Motor neuron (in vitro differentiated cells): Measurements from ENCODE around the gene HOXC9. TPM values are rescaled to one million over a fixed set of nuclear protein-coding genes. Genes with fewer than 3 reads are reported as not detected.
A peak's percentile ranks its signal among the peaks of the same experiment; 100 is the strongest.

Source experiments
- ATAC-seq, 8 experiments: fragments of 200-7000 bp; cut with Tn5 transposase; replicated peaks in 6 of 8; 2 replicates each; pipeline ENCODE4 v1.8.0; 2021; ENCODE audit warnings: mild to moderate bottlenecking in 8 of 8, moderate library complexity in 8 of 8
- H3K27ac ChIP-seq, 2 donors: fragments of 250-450 bp; sonication (Bioruptor Pico); 2 replicates each; pipeline ENCODE4 v1.9.0; 2021; ENCODE audit warnings: antibody characterized with exemption in 2 of 2, mild to moderate bottlenecking in 2 of 2, moderate library complexity in 1 of 2
- H3K4me1 ChIP-seq, 2 donors: fragments of 250-450 bp; sonication (Bioruptor Pico); replicated peaks in 1 of 2; 2 replicates each; pipeline ENCODE4 v1.6.1; 2021; ENCODE audit warnings: antibody characterized with exemption in 2 of 2, mild to moderate bottlenecking in 2 of 2, moderate library complexity in 1 of 2
- H3K4me3 ChIP-seq, 5 donors: fragments of 250-450 bp; sonication (Bioruptor Pico); 2 replicates each; pipeline ENCODE4 v1.9.0; 2021; ENCODE audit warnings: antibody characterized with exemption in 5 of 5, mild to moderate bottlenecking in 5 of 5, moderate library complexity in 4 of 5
- WGBS, 10 experiments: fragments of 450-650 bp; shearing (Covaris generic); methylation state at CpG; one replicate each; pipeline ENCODE4 v1.0.0; 2022; 5-methylcytosine and 5-hydroxymethylcytosine counted together
- in situ Hi-C, 9 experiments: fragments of 400-800 bp; cut with MboI; loops; one replicate each; pipeline ENCODE4 v1.15.0; 2021; ENCODE audit warnings: low sequenced_read_pairs in 9 of 9, low pct_unique_long_range_greater_than_20kb in 2 of 9; ENCODE audit not compliant: unreplicated experiment in 9 of 9
- total RNA-seq, 8 experiments: library from RNA; unstranded; fragments of 300-600 nt; gene quantifications; 2 replicates each; pipeline versions ENCODE4 v1.2.3 to v1.2.4, GENCODE V29; 2022

HOXC9 gene
- total RNA-seq, 8 experiments from 2014 or later = 1.2 to 21.2 (median 2.3) TPM

DNA sequence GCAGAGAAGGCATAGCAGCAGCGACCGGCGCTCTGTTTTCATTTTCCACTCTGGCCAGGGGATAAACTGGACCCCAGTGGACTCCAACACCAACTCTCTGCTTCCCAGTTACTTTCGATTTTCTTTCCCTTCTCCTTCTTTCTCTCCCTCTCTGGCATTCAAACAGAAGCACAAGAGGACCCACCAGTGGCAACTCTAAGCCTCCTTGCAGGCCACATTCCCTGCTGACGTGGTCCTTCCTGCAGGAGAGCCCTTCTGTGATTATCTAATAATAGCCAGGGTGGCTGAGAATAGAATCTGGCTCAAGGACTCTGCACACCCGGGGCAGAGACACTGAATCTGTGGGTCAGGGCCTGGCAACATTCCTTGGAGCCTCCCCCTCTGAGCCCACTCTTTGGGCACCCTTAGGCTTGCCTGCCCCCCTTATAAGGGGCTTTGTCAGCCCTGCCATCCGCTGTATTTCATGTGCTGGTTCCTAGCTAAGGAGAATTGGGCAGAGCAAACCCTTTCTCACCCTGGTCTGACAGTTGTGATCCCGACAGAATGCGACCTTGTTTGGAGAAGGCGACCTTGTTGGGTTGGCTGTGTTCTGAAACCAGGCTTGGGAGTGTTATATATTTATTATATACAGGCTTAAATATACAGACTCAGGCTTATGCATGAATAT is 20.1 kb downstream of the HOXC9 start:
- in situ Hi-C loops = loop anchor here in 5 of 9 experiments (10.0 to 25.0 kb wide), 4 partner anchors 175 to 367 kb away; partner anchors contain the start of genes GPR84 (in 2 of the 5) and ZNF385A (in 1 of the 5)
- ATAC-seq = no peak
- 0 to 66% (median 22%) methylated on average over 1 to 8 of the region's 10 CpGs; no CpG with 5 or more reads in 3 of the 10 experiments for WGBS, 10 experiments
- Histone ChIP-seq H3K27ac (peak overlapping the region in 1 of 2 donors; percentile 84), H3K4me1 (peaks cover 15 to 68% of the 10 kb centered on the region in 2 donors), H3K4me3 (peak overlapping the region in 3 of 5 donors; percentile 14 to 43 (median 31))

DNA sequence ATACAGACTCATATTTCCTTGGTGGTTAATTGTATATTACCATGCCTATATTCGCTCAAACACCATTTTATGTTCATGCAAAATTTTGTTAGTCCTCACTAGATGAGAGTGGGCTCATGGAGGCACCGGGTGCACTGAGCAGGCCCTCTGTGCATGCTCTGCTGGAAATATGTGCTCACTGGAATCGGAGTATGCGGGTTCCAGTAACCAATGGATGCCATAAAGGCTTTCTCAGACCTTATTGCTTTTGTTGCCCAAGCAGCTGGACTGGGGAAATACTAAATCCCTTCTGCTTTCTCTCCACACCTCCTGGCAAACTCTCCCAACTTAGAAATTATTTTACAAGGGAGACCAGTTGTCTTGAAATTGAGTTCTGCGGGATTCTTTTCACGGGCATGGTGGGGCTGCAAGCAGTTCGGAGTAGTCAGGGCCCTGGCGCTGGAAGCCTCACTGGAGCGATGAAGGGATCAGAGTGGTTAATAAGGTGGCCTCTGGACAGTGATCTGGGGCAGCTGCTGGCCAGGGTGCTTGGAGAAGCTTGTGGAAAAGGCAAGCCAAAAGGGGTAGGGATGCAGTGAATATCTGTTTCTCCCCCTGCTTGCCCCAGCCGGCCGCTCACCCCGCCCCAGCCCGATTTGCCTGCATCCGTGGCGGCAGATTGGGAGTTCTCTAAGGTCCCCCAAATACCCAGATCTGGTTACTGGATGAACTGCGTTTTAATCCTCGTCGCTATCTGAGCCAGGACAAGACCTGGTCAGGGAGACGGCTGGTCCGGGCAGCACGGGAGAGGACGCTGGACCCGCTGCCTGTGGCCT is 20.8 kb downstream of the HOXC9 start:
- H3K27ac ChIP-seq = peak overlapping the region in 1 of 2 donors; percentile 9
- 7 to 100% (median 38%) methylated on average over 1 to 11 of the region's 23 CpGs; no CpG with 5 or more reads in 1 of the 10 experiments for WGBS, 10 experiments
- H3K4me3 ChIP-seq = no peak overlapping the region
- ATAC-seq = no peak
- in situ Hi-C loops = loop anchor here in 5 of 9 experiments (10.0 to 25.0 kb wide), 4 partner anchors 174 to 367 kb away; partner anchors contain the start of genes GPR84 (in 2 of the 5) and ZNF385A (in 1 of the 5)
- H3K4me1 ChIP-seq = peaks cover 15 to 76% of the 10 kb centered on the region in 2 donors

DNA sequence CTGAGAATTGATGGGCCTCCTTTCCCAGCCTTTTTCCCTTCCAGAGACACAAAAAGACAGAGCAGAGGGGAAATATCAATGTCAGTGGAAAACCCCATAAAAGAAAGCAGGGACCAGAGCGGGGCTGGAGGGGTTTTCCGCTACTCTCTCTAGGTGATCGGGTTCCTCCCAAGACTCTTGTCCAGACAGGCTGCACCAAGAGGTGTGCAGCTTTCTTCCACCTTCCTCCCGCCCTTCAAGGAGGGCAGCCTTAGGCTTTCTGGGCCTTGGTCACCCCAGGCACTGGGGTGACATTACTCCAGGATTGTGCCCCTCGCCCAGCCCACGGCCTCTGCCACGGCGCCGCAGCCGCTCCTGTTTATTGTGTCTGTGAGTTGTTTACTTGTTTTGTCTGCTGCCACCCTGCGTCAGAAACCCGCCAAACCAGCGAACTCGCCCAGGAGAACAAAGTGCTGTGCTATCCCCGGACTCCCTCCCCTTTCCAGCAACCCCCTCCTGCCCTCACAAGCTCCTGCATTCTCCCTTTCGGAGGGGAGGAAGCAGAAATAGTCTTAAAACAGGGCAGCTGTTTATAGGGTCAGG is 21.6 kb downstream of the HOXC9 start:
- in situ Hi-C loops = loop anchor here in 5 of 9 experiments (10.0 to 25.0 kb wide), 4 partner anchors 173 to 366 kb away; partner anchors contain the start of genes GPR84 (in 2 of the 5) and ZNF385A (in 1 of the 5)
- H3K4me1 ChIP-seq = peaks cover 15 to 83% of the 10 kb centered on the region in 2 donors
- 12 to 45% (median 26%) methylated on average over 1 to 6 of the region's 16 CpGs; no CpG with 5 or more reads in 4 of the 10 experiments for WGBS, 10 experiments
- peak overlapping the region in 1 of 2 donors; percentile 9 for H3K27ac ChIP-seq
- no peak overlapping the region for H3K4me3 ChIP-seq
- peak in 1 of 8 experiments; percentile 5 for ATAC-seq

DNA sequence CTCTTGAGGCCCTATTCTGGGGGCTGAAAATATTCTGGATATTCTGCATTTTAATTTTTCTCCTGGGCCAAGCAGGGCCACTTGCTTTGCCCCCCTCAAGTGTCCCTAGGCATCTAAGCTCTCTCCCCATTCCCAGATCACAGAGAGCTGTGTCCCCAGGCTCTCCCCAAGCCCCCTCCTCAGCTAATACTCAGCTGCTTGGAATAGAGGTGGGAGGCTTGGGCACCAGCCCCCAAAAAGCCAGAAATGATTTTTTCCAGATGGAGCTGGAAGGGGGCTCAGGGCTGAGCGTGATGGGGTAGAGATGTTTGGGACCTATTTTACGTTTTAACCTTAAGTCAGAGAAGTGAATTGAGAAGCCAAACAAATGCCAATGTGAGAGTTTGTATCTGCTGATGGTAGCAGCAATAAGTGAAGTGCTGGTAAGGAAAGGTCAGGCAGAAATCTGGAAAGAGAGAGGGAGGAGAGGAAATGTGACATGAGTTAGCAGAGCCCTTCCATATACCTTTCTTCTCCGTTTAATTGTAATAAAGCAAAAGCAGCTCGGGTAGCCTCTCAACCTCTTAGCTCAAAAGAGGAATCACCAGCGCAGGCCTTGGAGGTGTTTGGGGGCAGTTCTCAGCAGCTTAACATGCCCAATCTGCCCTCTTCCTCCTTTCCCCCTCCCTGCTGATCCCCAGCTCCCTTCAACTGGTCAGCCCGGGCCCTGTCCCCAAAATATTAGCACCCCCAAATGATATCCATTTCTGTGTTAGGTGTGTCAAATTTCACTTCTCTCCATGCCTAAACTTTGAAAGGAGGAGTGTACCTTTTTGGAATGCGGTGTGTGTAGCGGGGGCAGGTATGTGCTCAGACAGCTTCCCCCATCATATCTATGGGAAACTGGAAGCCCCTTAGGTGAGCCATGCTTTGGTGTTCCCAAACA is 23.3 kb downstream of the HOXC9 start:
- no peak overlapping the region for H3K4me3 ChIP-seq
- no peak overlapping the region for H3K27ac ChIP-seq
- peaks cover 11 to 97% of the 10 kb centered on the region in 2 donors for H3K4me1 ChIP-seq
- WGBS, 10 experiments = 20 to 80% (median 45%) methylated on average over 1 to 6 of the region's 8 CpGs; no CpG with 5 or more reads in 1 of the 10 experiments
- ATAC-seq = no peak
- in situ Hi-C loops = loop anchor here in 5 of 9 experiments (10.0 to 25.0 kb wide), 4 partner anchors 172 to 364 kb away; partner anchors contain the start of genes GPR84 (in 2 of the 5) and ZNF385A (in 1 of the 5)

- Histone ChIP-seq H3K4me1 (peaks cover 14 to 90% of the 10 kb centered on the region in 2 donors), H3K4me3 (no peak overlapping the region), H3K27ac (no peak overlapping the region)
- 0 to 80% (median 15%) methylated on average over 1 to 14 of the region's 17 CpGs; no CpG with 5 or more reads in 6 of the 10 experiments for WGBS, 10 experiments
- in situ Hi-C loops = loop anchor here in 5 of 9 experiments (10.0 to 25.0 kb wide), 4 partner anchors 171 to 363 kb away; partner anchors contain the start of genes GPR84 (in 2 of the 5) and ZNF385A (in 1 of the 5)
- ATAC-seq = peak; percentile 9 to 54 (median 33)
Measured at GRCh38 chr12:54024127-54024526, 24.2 kb downstream of the HOXC9 start.

- Histone ChIP-seq H3K4me3 (no peak overlapping the region), H3K27ac (no peak overlapping the region), H3K4me1 (peaks cover 18 to 84% of the 10 kb centered on the region in 2 donors)
- 0 to 70% (median 29%) methylated on average over 1 to 4 of the region's 5 CpGs for WGBS, 10 experiments
- in situ Hi-C loops = loop anchor here in 6 of 9 experiments (10.0 to 25.0 kb wide), 5 partner anchors 163 to 363 kb away; partner anchors contain the start of genes GPR84 (in 3 of the 6), SMUG1 (in 1 of the 6) and ZNF385A (in 1 of the 6)
- no peak for ATAC-seq
Measured at GRCh38 chr12:54024581-54025305, 24.8 kb downstream of the HOXC9 start.

GRCh38 chr12:54025499-54026405 is 25.8 kb downstream of the HOXC9 start:
- Histone ChIP-seq H3K4me1 (peaks cover 26 to 73% of the 10 kb centered on the region in 2 donors), H3K4me3 (no peak overlapping the region), H3K27ac (peak overlapping the region in 1 of 2 donors; percentile 58)
- WGBS, 10 experiments = 0 to 61% (median 28%) methylated on average over 2 to 6 of the region's 7 CpGs; no CpG with 5 or more reads in 2 of the 10 experiments
- in situ Hi-C loops = loop anchor here in 6 of 9 experiments (10.0 to 25.0 kb wide), 4 partner anchors 162 to 337 kb away; partner anchors contain the start of genes GPR84 (in 1 of the 6) and SMUG1 (in 1 of the 6)
- ATAC-seq = no peak

DNA sequence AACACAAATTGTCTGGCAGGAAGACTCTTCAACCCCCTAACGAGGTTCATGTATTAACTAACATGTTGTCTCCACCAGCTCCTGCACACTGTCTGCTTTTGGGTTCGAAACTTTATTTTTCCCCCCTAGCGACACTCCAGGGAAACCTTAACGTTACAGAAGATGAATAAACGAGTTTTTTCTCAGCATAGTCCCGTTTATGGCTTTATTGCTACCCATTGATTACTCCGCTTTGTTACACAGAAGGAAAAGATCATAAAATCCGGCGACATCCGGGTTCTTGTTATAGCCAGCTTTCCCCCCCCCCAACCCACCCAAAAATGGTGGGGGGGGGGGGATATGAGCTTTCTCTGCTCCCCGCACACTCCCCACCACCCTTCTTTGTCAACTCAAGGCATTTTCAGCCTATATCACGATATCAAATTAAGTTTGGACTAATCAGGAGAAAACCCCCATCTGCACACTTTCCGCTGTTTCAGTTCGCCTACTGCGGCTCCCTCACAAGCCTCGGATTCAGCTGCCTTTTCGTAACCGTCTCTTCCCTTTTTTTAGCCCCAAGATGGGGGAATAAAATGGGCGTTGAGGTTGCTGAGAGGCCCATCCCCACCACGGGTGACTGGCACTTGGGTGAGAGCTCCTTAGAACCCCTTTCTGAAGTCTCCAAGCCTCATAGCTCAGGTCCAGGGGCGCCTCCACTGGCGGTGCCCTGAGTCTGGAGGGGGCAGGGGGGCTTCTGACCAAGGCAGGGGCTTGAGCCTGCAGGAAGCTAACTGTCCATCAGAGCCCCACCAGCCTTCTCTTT is 26.9 kb downstream of the HOXC9 start:
- Histone ChIP-seq H3K4me1 (peaks cover 36 to 68% of the 10 kb centered on the region in 2 donors), H3K4me3 (peak overlapping the region in 2 of 5 donors; percentile 5 to 6), H3K27ac (peak overlapping the region in 1 of 2 donors; percentile 58)
- ATAC-seq = no peak
- in situ Hi-C loops = loop anchor here in 6 of 9 experiments (10.0 to 25.0 kb wide), 4 partner anchors 160 to 335 kb away; partner anchors contain the start of genes GPR84 (in 1 of the 6) and SMUG1 (in 1 of the 6)
- 10 to 60% (median 38%) methylated on average over 1 to 12 of the region's 22 CpGs for WGBS, 10 experiments

GRCh38 chr12:54027442-54027786 is 27.5 kb downstream of the HOXC9 start:
- 32 to 98% (median 57%) methylated on average over 2 to 3 of the region's 3 CpGs; no CpG with 5 or more reads in 2 of the 10 experiments for WGBS, 10 experiments
- peaks cover 40 to 68% of the 10 kb centered on the region in 2 donors for H3K4me1 ChIP-seq
- no peak for ATAC-seq
- H3K4me3 ChIP-seq = no peak overlapping the region
- in situ Hi-C loops = loop anchor here in 6 of 9 experiments (10.0 to 25.0 kb wide), 4 partner anchors 160 to 335 kb away; partner anchors contain the start of genes GPR84 (in 1 of the 6) and SMUG1 (in 1 of the 6)
- H3K27ac ChIP-seq = peak overlapping the region in 1 of 2 donors; percentile 58
